ENCODE measurements around the gene DNHD1. TPM values are rescaled to one million over a fixed set of nuclear protein-coding genes. Genes with fewer than 3 reads are reported as not detected.

The DNHD1 gene
- total and polyA plus RNA-seq, 9 of the 15 experiments (the other 6 are each of a cell fraction or from before 2014, with no cell fraction given) = 0.82 to 9.7 (median 3.8) TPM

DNA sequence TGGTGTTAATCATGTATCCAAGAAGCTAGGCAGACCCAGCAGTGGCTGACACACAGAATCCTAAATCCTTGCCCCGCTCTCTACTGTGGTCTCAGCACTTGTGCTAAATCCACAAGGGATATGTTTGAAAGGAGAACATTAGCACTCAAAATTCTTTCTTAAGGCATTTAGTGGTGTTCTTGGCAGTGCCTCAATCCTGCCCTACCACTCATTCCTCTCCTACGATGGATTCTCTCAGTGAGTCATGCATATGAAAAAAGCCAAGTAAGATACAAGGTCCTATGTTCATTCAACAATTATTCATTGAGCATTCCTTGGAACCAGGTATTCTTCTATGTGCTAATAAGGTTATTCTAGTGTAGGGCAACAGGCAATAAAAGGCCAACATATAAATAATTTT, 75.1 kb downstream of the DNHD1 start (continued):
- TF ChIP-seq, protein P1, sequence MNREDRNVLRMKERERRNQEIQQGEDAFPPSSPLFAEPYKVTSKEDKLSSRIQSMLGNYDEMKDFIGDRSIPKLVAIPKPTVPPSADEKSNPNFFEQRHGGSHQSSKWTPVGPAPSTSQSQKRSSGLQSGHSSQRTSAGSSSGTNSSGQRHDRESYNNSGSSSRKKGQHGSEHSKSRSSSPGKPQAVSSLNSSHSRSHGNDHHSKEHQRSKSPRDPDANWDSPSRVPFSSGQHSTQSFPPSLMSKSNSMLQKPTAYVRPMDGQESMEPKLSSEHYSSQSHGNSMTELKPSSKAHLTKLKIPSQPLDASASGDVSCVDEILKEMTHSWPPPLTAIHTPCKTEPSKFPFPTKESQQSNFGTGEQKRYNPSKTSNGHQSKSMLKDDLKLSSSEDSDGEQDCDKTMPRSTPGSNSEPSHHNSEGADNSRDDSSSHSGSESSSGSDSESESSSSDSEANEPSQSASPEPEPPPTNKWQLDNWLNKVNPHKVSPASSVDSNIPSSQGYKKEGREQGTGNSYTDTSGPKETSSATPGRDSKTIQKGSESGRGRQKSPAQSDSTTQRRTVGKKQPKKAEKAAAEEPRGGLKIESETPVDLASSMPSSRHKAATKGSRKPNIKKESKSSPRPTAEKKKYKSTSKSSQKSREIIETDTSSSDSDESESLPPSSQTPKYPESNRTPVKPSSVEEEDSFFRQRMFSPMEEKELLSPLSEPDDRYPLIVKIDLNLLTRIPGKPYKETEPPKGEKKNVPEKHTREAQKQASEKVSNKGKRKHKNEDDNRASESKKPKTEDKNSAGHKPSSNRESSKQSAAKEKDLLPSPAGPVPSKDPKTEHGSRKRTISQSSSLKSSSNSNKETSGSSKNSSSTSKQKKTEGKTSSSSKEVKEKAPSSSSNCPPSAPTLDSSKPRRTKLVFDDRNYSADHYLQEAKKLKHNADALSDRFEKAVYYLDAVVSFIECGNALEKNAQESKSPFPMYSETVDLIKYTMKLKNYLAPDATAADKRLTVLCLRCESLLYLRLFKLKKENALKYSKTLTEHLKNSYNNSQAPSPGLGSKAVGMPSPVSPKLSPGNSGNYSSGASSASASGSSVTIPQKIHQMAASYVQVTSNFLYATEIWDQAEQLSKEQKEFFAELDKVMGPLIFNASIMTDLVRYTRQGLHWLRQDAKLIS (CRISPR knock-in tag; IDR thresholded peaks at IDR 0.05) = no peak
- TF ChIP-seq MED1 (CRISPR knock-in tag; IDR thresholded peaks at IDR 0.05; ENCODE audit: borderline replicate concordance) = no peak
- no peak for TF ChIP-seq CBFA2T2 (conservative IDR thresholded peaks at IDR 0.05)
- no peak for TF ChIP-seq KLF6 (CRISPR knock-in tag; IDR thresholded peaks at IDR 0.05; ENCODE audit: borderline replicate concordance)
- TF ChIP-seq ESRRB (CRISPR knock-in tag; IDR thresholded peaks at IDR 0.05; ENCODE audit: borderline replicate concordance) = no peak
- no peak for TF ChIP-seq ZFP36 (IDR thresholded peaks at IDR 0.05; ENCODE audit: low read depth, low read length, partially characterized antibody)
- TF ChIP-seq MECOM (CRISPR knock-in tag; IDR thresholded peaks at IDR 0.05) = no peak
- TF ChIP-seq, protein P2, sequence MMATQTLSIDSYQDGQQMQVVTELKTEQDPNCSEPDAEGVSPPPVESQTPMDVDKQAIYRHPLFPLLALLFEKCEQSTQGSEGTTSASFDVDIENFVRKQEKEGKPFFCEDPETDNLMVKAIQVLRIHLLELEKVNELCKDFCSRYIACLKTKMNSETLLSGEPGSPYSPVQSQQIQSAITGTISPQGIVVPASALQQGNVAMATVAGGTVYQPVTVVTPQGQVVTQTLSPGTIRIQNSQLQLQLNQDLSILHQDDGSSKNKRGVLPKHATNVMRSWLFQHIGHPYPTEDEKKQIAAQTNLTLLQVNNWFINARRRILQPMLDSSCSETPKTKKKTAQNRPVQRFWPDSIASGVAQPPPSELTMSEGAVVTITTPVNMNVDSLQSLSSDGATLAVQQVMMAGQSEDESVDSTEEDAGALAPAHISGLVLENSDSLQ (IDR thresholded peaks at IDR 0.05) = no peak
